ENCODE data around the gene METTL22. TPM values are rescaled to one million over a fixed set of nuclear protein-coding genes. Genes with fewer than 3 reads are reported as not detected.

Gene METTL22
- total RNA-seq, 1 experiment from 2014 or later: 39.8 TPM

DNA sequence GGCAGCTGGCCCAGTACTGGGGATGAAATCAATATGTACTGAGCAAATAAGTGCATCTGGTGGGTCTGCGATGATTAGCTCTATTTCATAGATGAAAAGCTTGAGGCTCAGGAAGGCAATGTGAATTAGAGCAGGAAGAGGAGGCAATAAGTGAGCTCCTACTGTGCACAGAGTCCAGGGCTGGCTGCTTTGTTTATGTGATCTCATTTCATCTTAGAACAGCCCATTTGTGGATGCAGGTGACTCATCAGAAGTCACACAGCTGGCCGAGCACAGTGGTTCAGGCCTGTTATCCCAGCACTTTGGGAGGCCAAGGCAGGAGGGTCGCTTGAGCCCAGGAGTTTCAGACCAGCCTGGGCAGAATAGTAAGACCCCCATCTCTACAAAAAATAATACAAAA lies 38.3 kb upstream of the METTL22 start:
- H3K9me3 ChIP-seq: no peaks in the 10 kb centered on the region
- no peaks in the 10 kb centered on the region for H3K36me3 ChIP-seq (ENCODE audit: control insufficient read depth, insufficient read depth, low read length)
- TF ChIP-seq, protein P1, sequence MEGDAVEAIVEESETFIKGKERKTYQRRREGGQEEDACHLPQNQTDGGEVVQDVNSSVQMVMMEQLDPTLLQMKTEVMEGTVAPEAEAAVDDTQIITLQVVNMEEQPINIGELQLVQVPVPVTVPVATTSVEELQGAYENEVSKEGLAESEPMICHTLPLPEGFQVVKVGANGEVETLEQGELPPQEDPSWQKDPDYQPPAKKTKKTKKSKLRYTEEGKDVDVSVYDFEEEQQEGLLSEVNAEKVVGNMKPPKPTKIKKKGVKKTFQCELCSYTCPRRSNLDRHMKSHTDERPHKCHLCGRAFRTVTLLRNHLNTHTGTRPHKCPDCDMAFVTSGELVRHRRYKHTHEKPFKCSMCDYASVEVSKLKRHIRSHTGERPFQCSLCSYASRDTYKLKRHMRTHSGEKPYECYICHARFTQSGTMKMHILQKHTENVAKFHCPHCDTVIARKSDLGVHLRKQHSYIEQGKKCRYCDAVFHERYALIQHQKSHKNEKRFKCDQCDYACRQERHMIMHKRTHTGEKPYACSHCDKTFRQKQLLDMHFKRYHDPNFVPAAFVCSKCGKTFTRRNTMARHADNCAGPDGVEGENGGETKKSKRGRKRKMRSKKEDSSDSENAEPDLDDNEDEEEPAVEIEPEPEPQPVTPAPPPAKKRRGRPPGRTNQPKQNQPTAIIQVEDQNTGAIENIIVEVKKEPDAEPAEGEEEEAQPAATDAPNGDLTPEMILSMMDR (IDR thresholded peaks at IDR 0.05; ENCODE audit: insufficient read depth in 1 of 2, low read depth in 1 of 2, low read length in 1 of 2, severe bottlenecking in 1 of 2, unreplicated experiment in 1 of 2): no peak
- H3K4me3 ChIP-seq (ENCODE audit: low read depth, low read length): no peak overlapping the region
- intact Hi-C loops (cut with micrococcal nuclease; ENCODE audit: unreplicated experiment): no loop called here
- BruUV-seq (replicated peaks): no TSS peak
- POLR2A ChIA-PET: no interaction called here
- DNase-seq: no peak
- H3K27ac Mint-ChIP-seq (ENCODE audit: unreplicated experiment): no peak overlapping the region
- H3K4me3 Mint-ChIP-seq (ENCODE audit: unreplicated experiment): no peak overlapping the region
- no peaks in the 10 kb centered on the region for H3K4me1 Mint-ChIP-seq (ENCODE audit: low read depth, unreplicated experiment)
- H3K36me3 Mint-ChIP-seq (ENCODE audit: insufficient read depth, unreplicated experiment): no peaks in the 10 kb centered on the region
- no peaks in the 10 kb centered on the region for H3K9me3 Mint-ChIP-seq (ENCODE audit: unreplicated experiment)
- no peaks in the 10 kb centered on the region for H3K4me1 ChIP-seq
- H3K27me3 ChIP-seq (replicated peaks; ENCODE audit: control insufficient read depth, insufficient read depth, low read length): no peaks in the 10 kb centered on the region
- CTCF ChIA-PET: no interaction called here
- H3K27me3 Mint-ChIP-seq (ENCODE audit: insufficient read depth, unreplicated experiment): peaks cover 2% of the 10 kb centered on the region

DNA sequence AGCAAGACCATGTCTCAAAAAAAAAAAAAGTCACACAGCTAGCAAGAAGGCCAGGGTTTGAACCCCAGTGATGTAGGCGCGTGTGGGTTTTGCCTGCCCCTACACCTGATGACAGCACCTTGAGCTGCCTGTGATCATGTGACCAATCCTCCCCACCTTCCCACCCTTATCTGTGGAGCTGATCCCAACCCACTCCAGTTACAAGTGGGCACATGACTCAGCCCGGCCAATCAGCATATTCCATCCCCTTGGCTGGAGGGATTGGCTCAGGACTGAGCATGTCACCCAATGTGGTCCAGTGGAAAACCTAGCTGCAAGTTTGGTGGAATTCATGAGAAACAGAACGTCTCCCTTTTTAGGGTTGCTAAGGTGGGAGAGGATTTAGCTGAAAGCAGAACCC lies 37.8 kb upstream of the METTL22 start:
- Histone ChIP-seq H3K36me3 (ENCODE audit: control insufficient read depth, insufficient read depth, low read length) (no peaks in the 10 kb centered on the region), H3K4me3 (ENCODE audit: low read depth, low read length) (no peak overlapping the region), H3K9me3 (no peaks in the 10 kb centered on the region), H3K4me1 (no peaks in the 10 kb centered on the region), H3K27me3 (replicated peaks; ENCODE audit: control insufficient read depth, insufficient read depth, low read length) (no peaks in the 10 kb centered on the region)
- intact Hi-C loops (cut with micrococcal nuclease; ENCODE audit: unreplicated experiment): no loop called here
- DNase-seq: peak; percentile 12 to 54
- ChIA-PET CTCF (no interaction called here), POLR2A (no interaction called here)
- BruUV-seq (replicated peaks): no TSS peak
- no peaks in the 10 kb centered on the region for H3K4me1 Mint-ChIP-seq (ENCODE audit: low read depth, unreplicated experiment)
- TF ChIP-seq, protein P1 (IDR thresholded peaks at IDR 0.05; ENCODE audit: insufficient read depth in 1 of 2, low read depth in 1 of 2, low read length in 1 of 2, severe bottlenecking in 1 of 2, unreplicated experiment in 1 of 2): no peak
- H3K9me3 Mint-ChIP-seq (ENCODE audit: unreplicated experiment): no peaks in the 10 kb centered on the region
- peaks cover 2% of the 10 kb centered on the region for H3K27me3 Mint-ChIP-seq (ENCODE audit: insufficient read depth, unreplicated experiment)
- no peak overlapping the region for H3K27ac Mint-ChIP-seq (ENCODE audit: unreplicated experiment)
- no peak overlapping the region for H3K4me3 Mint-ChIP-seq (ENCODE audit: unreplicated experiment)
- no peaks in the 10 kb centered on the region for H3K36me3 Mint-ChIP-seq (ENCODE audit: insufficient read depth, unreplicated experiment)

DNA sequence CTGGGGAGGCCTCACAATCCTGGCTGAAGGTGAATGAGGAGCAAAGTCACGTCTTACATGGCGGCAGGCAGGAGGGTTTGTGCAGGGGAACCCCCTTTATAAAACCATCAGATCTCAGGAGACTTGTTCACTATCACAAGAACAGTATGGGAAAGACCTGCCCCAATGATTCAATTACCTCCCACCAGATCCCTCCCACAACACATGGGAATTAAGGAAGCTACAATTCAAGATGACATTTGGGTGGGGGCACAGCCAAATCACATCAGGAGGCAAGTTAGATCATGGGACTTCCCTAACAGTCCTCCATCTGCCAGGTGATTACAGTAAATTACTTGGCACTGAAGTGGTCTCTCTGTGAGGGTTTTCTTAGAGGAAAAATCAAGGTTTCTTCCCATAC lies 36.5 kb upstream of the METTL22 start:
- intact Hi-C loops (cut with micrococcal nuclease; ENCODE audit: unreplicated experiment): no loop called here
- H3K27me3 Mint-ChIP-seq (ENCODE audit: insufficient read depth, unreplicated experiment): peaks cover 2% of the 10 kb centered on the region
- H3K36me3 Mint-ChIP-seq (ENCODE audit: insufficient read depth, unreplicated experiment): no peaks in the 10 kb centered on the region
- ChIA-PET CTCF (no interaction called here), POLR2A (no interaction called here)
- Histone ChIP-seq H3K4me1 (no peaks in the 10 kb centered on the region), H3K4me3 (ENCODE audit: low read depth, low read length) (no peak overlapping the region), H3K36me3 (ENCODE audit: control insufficient read depth, insufficient read depth, low read length) (no peaks in the 10 kb centered on the region), H3K27me3 (replicated peaks; ENCODE audit: control insufficient read depth, insufficient read depth, low read length) (no peaks in the 10 kb centered on the region), H3K9me3 (no peaks in the 10 kb centered on the region)
- no TSS peak for BruUV-seq (replicated peaks)
- TF ChIP-seq, protein P1 (IDR thresholded peaks at IDR 0.05; ENCODE audit: insufficient read depth in 1 of 2, low read depth in 1 of 2, low read length in 1 of 2, severe bottlenecking in 1 of 2, unreplicated experiment in 1 of 2): no peak
- DNase-seq: no peak
- no peak overlapping the region for H3K4me3 Mint-ChIP-seq (ENCODE audit: unreplicated experiment)
- no peak overlapping the region for H3K27ac Mint-ChIP-seq (ENCODE audit: unreplicated experiment)
- H3K4me1 Mint-ChIP-seq (ENCODE audit: low read depth, unreplicated experiment): no peaks in the 10 kb centered on the region
- H3K9me3 Mint-ChIP-seq (ENCODE audit: unreplicated experiment): no peaks in the 10 kb centered on the region

Data from Caco-2 (cell line).